ENCODE data around the gene RHBDD1.

Gene RHBDD1

DNA sequence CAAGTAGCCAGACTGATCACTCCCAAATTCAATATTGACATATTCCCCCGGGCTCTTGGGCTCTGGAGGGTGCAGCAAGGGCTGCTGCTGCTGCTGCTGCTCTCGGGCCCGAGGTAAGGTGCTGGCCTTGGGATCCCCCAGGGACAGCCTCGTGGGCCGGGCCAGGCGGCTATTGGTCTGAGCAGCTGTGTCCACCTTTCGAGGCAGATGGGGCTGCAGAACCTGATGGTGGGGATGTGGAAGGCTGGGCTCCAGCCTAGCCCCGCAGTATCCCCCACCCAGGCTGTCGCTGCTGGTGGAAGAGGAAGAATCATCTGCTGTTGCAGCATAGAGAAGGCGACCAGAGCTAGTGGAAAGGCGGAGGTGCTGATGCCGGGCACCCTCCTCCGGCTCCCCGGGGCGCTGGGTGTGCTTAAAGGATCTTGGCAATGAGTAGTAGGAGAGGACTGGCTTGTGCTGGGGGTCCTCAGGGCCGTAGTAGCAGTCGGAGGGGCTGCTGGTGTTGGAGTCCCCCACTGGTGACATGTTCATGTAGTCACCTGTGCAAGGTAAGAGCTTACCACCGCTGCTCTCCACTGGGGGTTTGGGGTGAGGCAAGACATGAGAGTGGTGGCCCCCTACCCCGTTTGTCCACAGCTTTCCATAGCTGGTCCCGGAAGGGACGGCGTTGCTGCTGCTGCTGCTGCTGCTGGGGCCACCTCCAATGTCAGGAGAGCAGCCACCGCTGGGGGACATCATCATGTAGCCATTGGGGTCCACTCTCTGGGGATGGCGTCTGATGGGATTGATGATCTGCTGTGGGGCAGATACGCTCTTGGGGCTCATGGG is 39.6 kb upstream of the RHBDD1 start:
- Mint-ChIP-seq H3K27ac (ENCODE audit: low read depth) (no peak overlapping the region), H3K27me3 (peaks cover 11% of the 10 kb centered on the region), H3K4me1 (peaks cover 13% of the 10 kb centered on the region), H3K36me3 (ENCODE audit: insufficient read depth) (peaks cover 4% of the 10 kb centered on the region), H3K4me3 (peak overlapping the region; percentile 16), H3K9me3 (no peaks in the 10 kb centered on the region)
- DNase-seq (ENCODE audit: low spot score in 2 of 2) (no peak), ATAC-seq (replicated peaks; ENCODE audit: extremely low read depth, poor library complexity, severe bottlenecking) (no peak)

DNA sequence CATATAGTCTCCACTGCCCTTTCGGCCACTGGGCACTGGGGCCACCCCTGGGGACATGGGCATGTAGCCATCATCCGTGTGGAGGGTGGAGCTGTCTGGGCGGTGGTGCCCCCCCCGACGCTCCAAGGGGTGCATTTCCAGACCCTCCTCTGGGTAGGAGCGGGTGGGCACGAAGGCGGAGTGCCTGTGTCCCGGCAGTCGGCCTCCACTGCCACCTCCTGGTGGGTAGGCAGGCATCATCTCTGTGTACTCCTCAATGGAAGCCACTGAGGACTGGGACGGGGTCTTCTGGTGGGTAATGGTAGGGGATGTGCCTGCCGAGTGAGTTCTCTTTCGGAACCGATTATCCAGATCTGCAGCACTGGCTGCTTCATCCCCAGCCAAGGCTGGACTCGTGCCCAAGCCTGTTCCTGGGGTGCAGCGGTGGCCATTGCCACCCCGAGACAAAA is 39.0 kb upstream of the RHBDD1 start:
- DNase-seq (ENCODE audit: low spot score in 2 of 2) = no peak
- Mint-ChIP-seq H3K4me1 (peaks cover 16% of the 10 kb centered on the region), H3K36me3 (ENCODE audit: insufficient read depth) (peaks cover 2% of the 10 kb centered on the region), H3K27ac (ENCODE audit: low read depth) (no peak overlapping the region), H3K27me3 (peaks cover 17% of the 10 kb centered on the region), H3K4me3 (peak overlapping the region; percentile 80), H3K9me3 (no peaks in the 10 kb centered on the region)
- no peak for ATAC-seq (replicated peaks; ENCODE audit: extremely low read depth, poor library complexity, severe bottlenecking)

GRCh38 chr2:226797289-226797988 is 38.4 kb upstream of the RHBDD1 start:
- peaks cover 10% of the 10 kb centered on the region for H3K4me1 Mint-ChIP-seq
- no peaks in the 10 kb centered on the region for H3K9me3 Mint-ChIP-seq
- no peak for ATAC-seq (replicated peaks; ENCODE audit: extremely low read depth, poor library complexity, severe bottlenecking)
- no peaks in the 10 kb centered on the region for H3K36me3 Mint-ChIP-seq (ENCODE audit: insufficient read depth)
- H3K27ac Mint-ChIP-seq (ENCODE audit: low read depth) = no peak overlapping the region
- H3K4me3 Mint-ChIP-seq = peak overlapping the region; percentile 80
- no peak for DNase-seq (ENCODE audit: low spot score in 2 of 2)
- H3K27me3 Mint-ChIP-seq = peaks cover 18% of the 10 kb centered on the region

DNA sequence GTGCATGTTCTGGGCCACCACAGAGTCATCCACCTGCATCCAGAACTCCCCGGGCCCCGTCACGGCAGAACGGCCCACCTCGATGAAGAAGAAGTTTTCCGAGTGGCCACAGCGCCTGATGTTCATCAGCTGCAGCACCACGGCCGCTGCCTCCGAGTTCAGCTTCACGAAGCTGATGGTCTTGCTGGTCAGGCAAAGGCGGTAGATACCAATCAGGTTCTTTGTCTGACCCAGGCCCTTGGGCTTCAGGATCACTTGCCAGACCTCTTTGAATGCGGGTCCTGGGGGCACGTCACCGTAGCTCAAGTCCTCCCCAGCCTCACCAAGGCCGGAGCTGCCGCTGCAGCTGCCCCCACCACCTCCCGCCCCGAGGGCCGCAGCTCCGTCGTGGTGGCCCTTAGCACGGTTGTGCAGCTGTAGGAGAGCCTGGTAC is 37.8 kb upstream of the RHBDD1 start:
- DNase-seq (ENCODE audit: low spot score in 2 of 2) = no peak
- H3K27ac Mint-ChIP-seq (ENCODE audit: low read depth) = no peak overlapping the region
- peaks cover 22% of the 10 kb centered on the region for H3K27me3 Mint-ChIP-seq
- H3K4me1 Mint-ChIP-seq = peaks cover 10% of the 10 kb centered on the region
- no peak for ATAC-seq (replicated peaks; ENCODE audit: extremely low read depth, poor library complexity, severe bottlenecking)
- H3K9me3 Mint-ChIP-seq = no peaks in the 10 kb centered on the region
- H3K36me3 Mint-ChIP-seq (ENCODE audit: insufficient read depth) = no peaks in the 10 kb centered on the region
- peak overlapping the region; percentile 80 for H3K4me3 Mint-ChIP-seq

- no peaks in the 10 kb centered on the region for H3K9me3 Mint-ChIP-seq
- peaks cover 10% of the 10 kb centered on the region for H3K4me1 Mint-ChIP-seq
- ATAC-seq (replicated peaks; ENCODE audit: extremely low read depth, poor library complexity, severe bottlenecking) = peak; percentile 31
- H3K36me3 Mint-ChIP-seq (ENCODE audit: insufficient read depth) = no peaks in the 10 kb centered on the region
- H3K27me3 Mint-ChIP-seq = peaks cover 27% of the 10 kb centered on the region
- H3K4me3 Mint-ChIP-seq = peak overlapping the region; percentile 80
- no peak overlapping the region for H3K27ac Mint-ChIP-seq (ENCODE audit: low read depth)
- DNase-seq (ENCODE audit: low spot score in 2 of 2) = peak; percentile 17 to 28
These were observed 37.2 kb upstream of the RHBDD1 start for GRCh38 chr2:226798422-226799210.

GRCh38 chr2:226799211-226799975 is 36.5 kb upstream of the RHBDD1 start, which contains the start of gene IRS1:
IRS1 (minus strand) TSS chr2:226799820; CDS start chr2:226798738, 1,082 bp downstream.
- peak within 1 kb of the TSS; percentile 80 for H3K4me3 Mint-ChIP-seq
- peak; percentile 59 for ATAC-seq (replicated peaks; ENCODE audit: extremely low read depth, poor library complexity, severe bottlenecking)
- H3K36me3 Mint-ChIP-seq (ENCODE audit: insufficient read depth) = no peaks in the 10 kb centered on the region
- peaks cover 31% of the 10 kb centered on the region for H3K27me3 Mint-ChIP-seq
- DNase-seq (ENCODE audit: low spot score in 2 of 2) = peak; percentile 30 to 43
- no peaks in the 10 kb centered on the region for H3K9me3 Mint-ChIP-seq
- H3K4me1 Mint-ChIP-seq = peaks cover 10% of the 10 kb centered on the region
- H3K27ac Mint-ChIP-seq (ENCODE audit: low read depth) = no peak within 1 kb of the TSS

DNA sequence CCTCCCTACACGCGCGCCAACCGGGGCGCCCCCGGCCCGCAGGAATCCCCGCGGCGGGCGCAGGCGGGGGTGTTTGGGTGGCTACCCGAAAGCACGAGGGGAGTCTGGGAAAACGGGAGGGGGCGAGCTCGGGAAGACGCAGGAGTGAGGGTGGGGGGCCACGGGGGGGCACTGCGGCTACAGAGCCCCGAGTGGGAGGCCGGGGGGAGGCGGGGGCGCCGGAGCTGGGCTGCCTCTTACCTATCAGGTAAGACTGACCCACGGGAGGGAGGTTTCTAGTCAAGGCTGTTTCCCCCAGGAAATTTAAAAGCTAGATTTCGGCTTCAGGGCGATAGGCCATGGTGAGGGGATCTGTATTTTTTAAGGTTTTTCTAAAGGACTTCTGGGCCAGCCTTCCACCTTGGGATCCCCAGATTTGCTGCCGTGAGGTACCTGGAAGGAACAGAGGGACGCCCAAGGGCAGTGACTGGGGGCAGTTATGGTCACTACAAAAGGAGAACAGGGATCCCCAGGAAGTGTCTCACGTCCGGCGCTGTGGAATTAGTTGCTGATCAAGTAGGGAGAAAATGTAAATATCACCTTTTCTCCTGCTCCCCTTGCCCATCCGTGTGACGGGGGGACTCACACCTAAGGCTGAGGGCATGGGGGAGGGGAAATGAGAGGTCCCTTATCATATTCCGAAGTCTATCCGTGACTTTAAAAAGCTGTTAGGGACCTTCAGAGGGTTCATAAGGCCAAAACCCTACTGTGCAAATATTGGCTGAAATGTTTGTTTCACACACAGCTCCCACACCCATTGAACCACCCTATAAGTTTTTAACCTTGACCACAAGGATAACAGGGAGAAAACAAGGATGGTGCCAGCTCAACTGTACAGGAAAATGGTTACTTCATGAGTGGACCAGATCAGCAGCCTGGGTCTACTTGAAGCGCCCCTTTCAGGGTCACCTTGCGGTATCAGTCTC is 35.6 kb upstream of the RHBDD1 start:
- Mint-ChIP-seq H3K27me3 (peaks cover 37% of the 10 kb centered on the region), H3K4me3 (peak overlapping the region; percentile 80), H3K9me3 (no peaks in the 10 kb centered on the region), H3K36me3 (ENCODE audit: insufficient read depth) (no peaks in the 10 kb centered on the region), H3K27ac (ENCODE audit: low read depth) (no peak overlapping the region), H3K4me1 (peaks cover 10% of the 10 kb centered on the region)
- DNase-seq (ENCODE audit: low spot score in 2 of 2) = no peak
- ATAC-seq (replicated peaks; ENCODE audit: extremely low read depth, poor library complexity, severe bottlenecking) = no peak

- ATAC-seq (replicated peaks; ENCODE audit: extremely low read depth, poor library complexity, severe bottlenecking) = no peak
- no peaks in the 10 kb centered on the region for H3K9me3 Mint-ChIP-seq
- peak in 1 of 2 donors; percentile 28 for DNase-seq (ENCODE audit: low spot score in 2 of 2)
These were observed 34.7 kb upstream of the RHBDD1 start for GRCh38 chr2:226800941-226801784.

DNA sequence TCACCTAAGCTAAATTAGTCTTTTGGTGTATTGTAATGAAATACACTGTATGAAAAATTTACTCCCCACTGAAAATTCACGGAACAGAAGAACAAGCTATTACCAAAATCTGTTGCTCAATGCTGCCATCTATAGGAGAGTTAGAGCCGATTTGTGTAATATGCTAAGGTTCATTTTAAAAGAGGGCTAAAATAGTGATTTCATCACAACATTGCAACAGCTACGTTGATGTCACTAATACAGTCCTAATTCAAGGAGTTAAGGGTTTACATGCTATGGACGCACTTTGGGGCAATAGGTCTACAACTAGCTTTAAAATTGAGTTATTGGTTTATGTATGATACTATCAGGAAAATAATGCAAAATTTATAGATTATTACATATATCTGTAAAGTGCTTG is 33.3 kb upstream of the RHBDD1 start:
- H3K9me3 Mint-ChIP-seq = no peaks in the 10 kb centered on the region
- H3K36me3 Mint-ChIP-seq (ENCODE audit: insufficient read depth) = no peaks in the 10 kb centered on the region
- H3K27me3 Mint-ChIP-seq = peaks cover 56% of the 10 kb centered on the region
- no peak overlapping the region for H3K4me3 Mint-ChIP-seq
- DNase-seq (ENCODE audit: low spot score in 2 of 2) (no peak), ATAC-seq (replicated peaks; ENCODE audit: extremely low read depth, poor library complexity, severe bottlenecking) (no peak)
- peaks cover 10% of the 10 kb centered on the region for H3K4me1 Mint-ChIP-seq
- H3K27ac Mint-ChIP-seq (ENCODE audit: low read depth) = no peak overlapping the region

More at GRCh38 chr2:226800941-226801784, 34.7 kb upstream of the RHBDD1 start:
- Mint-ChIP-seq H3K27ac (ENCODE audit: low read depth) (no peak overlapping the region), H3K4me1 (peaks cover 10% of the 10 kb centered on the region), H3K4me3 (peak overlapping the region; percentile 80), H3K27me3 (peaks cover 42% of the 10 kb centered on the region), H3K36me3 (ENCODE audit: insufficient read depth) (no peaks in the 10 kb centered on the region)

- peaks cover 2% of the 10 kb centered on the region for H3K36me3 Mint-ChIP-seq (ENCODE audit: insufficient read depth)
- ATAC-seq (replicated peaks; ENCODE audit: extremely low read depth, poor library complexity, severe bottlenecking) (no peak), DNase-seq (ENCODE audit: low spot score in 2 of 2) (no peak)
- H3K27me3 Mint-ChIP-seq = peaks cover 64% of the 10 kb centered on the region
- no peak overlapping the region for H3K4me3 Mint-ChIP-seq
- H3K9me3 Mint-ChIP-seq = no peaks in the 10 kb centered on the region
- peaks cover 10% of the 10 kb centered on the region for H3K4me1 Mint-ChIP-seq
- no peak overlapping the region for H3K27ac Mint-ChIP-seq (ENCODE audit: low read depth)
These were observed 32.4 kb upstream of the RHBDD1 start for GRCh38 chr2:226803410-226803809.

All from central memory CD8-positive, alpha-beta T cell (primary cell).